ENCODE results near the gene MRPL55.

DNA sequence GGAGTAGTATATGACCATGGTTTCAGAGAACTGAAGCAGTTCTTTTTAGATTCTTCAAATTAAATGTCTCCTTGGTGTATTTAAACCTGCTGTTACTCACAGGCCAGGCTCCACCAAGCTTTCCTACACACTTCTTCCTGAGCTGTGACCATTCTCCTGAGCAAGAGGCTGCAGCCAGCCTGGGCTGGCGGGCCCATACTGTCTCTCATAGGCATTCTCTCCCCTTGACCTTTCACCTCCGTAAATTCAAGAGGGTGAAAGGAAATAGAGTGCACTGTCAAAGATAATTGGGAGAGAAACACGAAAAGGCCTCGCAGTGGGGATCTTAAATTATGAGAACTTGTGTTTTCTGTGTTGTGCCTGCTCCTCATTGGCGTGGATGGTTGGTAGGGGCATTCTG is 24.3 kb downstream of the MRPL55 start:
- no peak for TF ChIP-seq ZFP3 (CRISPR knock-in tag; IDR thresholded peaks at IDR 0.05)
- no peak for TF ChIP-seq PPARA (CRISPR knock-in tag; IDR thresholded peaks at IDR 0.05; ENCODE audit: borderline replicate concordance)
- TF ChIP-seq BACH2 (CRISPR knock-in tag; IDR thresholded peaks at IDR 0.05; ENCODE audit: borderline replicate concordance), result no peak

All from SK-N-SH treated with all-trans-retinoic acid at 6 μM for 48 hours (cell line).